GM19238 (cell line): ENCODE data around the gene ANK2.
A peak's percentile ranks its signal among the peaks of the same experiment; 100 is the strongest.

Source experiments
- DNase-seq: peaks from one replicate; pipeline ENCODE4 v3.0.0; 2011; ENCODE audit warnings: low spot score; ENCODE audit not compliant: insufficient read length

Gene ANK2

GRCh38 chr4:113330200-113330599, 280.7 kb downstream of the ANK2 start:
- no peak for DNase-seq

DNA sequence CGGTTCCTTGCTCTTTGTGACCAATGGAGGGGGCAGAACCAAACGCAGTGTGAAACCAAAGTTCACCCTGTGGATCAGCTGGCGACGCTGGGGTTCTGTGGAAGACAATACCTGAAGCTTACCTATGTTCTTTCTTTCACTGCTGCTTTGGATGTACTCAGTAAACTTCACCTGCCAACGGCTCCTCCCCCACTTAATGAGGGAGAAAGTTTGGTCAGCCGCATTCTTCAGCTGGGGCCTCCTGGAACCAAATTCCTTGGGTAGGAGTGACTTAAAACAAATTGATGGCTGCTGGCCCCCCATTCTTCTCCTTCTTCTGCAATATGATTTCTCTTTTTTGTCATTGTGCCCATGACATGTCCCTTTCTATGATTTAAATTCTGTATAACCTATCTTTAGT, 282.4 kb downstream of the ANK2 start:
- DNase-seq = no peak

DNA sequence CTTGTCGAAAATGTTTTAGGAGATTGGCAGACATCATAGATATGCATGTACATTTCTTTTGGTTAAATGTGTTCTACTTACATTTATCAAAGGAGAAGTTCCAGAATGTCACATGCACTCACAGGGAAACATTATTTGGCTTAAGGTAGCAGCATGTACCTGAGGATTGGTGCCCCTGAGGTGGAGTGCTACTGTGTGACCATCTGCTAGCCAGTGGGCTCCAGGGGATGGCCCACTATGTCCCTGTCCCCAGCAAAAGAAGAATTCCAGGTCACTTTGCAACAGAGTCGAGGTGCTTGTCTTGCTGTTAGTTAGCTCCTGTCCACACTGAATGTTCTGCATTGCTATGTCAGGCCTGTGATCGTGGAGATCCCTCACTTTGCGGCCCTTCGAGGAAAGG, 283.2 kb downstream of the ANK2 start:
- DNase-seq = no peak

DNA sequence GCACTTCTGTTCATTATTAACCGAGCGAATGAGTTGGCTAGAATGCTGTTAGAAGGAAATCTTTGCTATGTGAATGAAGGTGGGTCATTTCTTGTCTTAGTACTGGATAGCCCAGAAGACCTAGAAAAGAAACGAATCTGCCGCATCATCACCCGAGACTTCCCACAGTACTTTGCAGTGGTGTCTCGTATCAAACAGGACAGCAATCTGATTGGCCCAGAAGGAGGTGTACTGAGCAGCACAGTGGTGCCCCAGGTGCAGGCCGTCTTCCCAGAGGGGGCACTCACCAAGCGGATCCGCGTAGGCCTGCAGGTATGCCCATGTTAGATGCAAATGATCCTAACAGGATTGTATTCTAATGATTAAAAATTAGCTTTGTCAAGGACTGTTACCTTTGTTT, 286.3 kb downstream of the ANK2 start:
- no peak for DNase-seq

DNA sequence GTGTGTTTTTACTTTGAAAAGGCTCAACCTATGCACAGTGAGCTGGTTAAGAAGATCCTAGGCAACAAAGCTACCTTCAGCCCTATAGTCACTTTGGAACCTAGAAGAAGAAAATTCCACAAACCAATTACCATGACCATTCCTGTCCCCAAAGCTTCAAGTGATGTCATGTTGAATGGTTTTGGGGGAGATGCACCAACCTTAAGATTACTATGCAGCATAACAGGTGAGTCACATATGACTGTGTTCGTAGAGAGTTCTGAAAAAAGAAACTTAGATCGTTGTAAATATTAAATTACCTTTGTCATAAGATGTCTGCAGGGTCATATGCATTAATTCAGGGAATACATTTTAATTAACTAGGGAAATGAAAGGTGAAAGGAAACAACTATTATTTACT, 287.1 kb downstream of the ANK2 start:
- no peak for DNase-seq

- DNase-seq = no peak
Measured at GRCh38 chr4:113339430-113339813, 290.0 kb downstream of the ANK2 start.

DNA sequence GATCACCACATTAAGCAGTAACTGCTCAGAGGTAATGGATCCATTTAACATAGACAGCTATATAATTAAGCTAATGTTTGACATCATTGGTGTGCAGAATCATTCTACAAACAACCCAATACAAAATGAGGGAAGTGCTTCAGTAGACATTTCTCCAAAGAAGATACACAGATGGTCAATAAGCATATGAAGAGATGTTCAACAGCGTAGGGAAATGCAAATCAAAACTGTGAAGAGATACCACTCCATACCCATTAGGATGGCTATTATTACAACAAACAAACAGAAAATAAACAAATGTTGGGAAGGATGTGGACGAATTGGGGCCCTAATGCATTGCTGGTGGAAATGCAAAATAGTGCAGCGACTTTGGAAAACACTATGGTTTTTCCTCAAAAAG, 294.6 kb downstream of the ANK2 start:
- no peak for DNase-seq

DNA sequence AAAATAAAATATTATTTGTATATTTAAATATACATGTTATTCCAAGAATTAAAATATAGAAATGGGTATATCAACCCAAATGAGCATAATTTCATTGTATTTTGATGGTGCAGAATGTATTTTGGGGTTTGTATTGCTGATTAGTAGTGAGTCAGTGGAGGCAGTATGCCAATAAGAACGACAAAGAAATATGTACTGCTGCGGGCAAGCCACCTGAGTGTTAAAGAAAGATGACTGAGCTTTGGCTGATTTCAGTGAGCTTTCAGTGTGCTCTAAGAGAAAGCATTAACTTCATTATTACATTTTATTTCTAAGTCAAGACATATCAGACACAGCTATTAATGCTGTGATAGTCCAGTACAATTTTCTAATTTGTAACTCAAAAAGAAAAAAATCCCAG, 297.8 kb downstream of the ANK2 start:
- no peak for DNase-seq

- DNase-seq = no peak
Measured at GRCh38 chr4:113349430-113349829, 300.0 kb downstream of the ANK2 start.

DNA sequence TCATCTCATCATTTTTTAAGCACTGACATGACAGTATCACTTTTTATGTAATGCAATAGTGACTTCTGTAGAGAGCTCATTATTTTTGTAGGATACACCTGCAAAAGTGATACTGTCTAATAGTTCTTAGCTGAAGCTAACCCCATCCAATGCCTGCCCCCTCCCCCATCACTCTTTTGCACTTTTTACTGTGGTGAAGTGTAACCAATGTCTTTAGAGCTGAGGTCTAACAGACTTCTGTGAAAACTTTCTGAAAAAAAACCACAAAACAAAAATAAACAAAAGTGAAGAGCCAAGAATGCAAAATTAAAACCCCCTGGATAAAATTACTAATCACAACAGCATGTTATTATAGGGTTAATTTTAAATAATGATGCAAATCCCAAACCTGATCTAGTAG, 301.1 kb downstream of the ANK2 start:
- no peak for DNase-seq

DNA sequence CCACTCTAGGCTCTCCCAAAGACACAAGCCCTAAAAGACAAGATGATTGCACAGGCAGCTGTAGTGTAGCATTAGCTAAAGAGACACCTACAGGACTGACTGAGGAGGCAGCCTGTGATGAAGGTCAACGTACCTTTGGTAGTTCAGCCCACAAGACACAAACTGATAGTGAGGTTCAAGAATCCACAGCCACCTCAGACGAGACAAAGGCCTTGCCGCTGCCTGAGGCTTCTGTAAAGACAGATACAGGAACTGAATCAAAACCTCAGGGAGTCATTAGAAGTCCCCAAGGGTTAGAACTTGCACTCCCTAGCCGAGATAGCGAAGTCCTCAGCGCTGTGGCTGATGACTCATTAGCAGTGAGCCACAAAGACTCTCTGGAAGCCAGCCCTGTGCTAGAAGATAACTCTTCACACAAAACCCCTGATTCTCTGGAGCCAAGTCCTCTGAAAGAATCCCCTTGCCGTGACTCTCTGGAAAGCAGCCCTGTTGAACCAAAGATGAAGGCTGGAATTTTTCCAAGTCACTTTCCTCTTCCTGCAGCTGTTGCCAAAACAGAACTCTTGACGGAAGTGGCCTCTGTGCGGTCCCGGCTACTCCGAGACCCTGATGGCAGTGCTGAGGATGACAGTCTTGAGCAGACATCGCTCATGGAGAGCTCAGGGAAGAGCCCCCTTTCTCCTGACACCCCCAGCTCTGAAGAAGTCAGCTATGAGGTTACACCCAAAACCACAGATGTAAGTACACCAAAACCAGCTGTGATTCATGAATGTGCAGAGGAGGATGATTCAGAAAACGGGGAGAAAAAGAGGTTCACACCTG, 306.3 kb downstream of the ANK2 start:
- peak; percentile 40 for DNase-seq

GRCh38 chr4:113356453-113356852, 307.0 kb downstream of the ANK2 start:
- DNase-seq = no peak

GRCh38 chr4:113358784-113359183, 309.3 kb downstream of the ANK2 start:
- DNase-seq = no peak

DNA sequence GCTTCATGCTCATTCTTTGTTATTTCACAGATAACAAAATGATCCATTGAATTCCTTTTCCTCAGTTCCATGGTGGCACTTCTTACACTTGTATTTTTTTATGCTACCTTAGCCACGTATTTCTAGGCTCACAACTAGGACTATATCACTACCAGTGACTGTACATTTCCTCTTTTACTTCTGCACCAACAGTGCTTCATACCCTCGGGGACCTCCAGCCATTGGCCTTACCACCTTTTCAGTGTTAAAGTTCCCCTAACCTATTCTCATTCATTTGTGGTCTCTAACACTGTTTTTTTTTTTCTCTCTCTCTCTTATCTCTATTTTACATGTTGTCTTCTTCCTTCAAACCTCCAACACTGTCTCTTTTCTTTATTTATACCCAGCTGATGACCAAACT, 315.9 kb downstream of the ANK2 start:
- DNase-seq = no peak

GRCh38 chr4:113368056-113368455, 318.6 kb downstream of the ANK2 start:
- DNase-seq = no peak

DNA sequence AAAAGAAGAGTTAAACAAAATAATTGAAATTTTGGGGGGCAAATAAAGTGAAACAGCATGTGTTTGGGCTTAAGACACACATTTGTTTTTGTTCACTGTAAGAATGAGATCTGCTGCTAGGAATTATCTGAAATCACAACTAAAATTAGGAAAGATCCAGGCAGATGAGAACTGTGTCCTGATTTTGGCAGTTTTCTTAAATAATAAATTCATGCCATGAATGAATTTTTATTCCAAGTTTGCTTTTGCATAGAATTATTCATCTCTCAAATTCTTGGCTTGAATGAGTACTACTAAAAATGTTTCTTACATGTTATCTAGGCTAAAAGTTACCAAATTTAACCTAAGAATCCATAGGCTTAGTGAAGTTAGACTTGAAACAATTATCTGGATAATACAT, 321.7 kb downstream of the ANK2 start:
- no peak for DNase-seq

DNA sequence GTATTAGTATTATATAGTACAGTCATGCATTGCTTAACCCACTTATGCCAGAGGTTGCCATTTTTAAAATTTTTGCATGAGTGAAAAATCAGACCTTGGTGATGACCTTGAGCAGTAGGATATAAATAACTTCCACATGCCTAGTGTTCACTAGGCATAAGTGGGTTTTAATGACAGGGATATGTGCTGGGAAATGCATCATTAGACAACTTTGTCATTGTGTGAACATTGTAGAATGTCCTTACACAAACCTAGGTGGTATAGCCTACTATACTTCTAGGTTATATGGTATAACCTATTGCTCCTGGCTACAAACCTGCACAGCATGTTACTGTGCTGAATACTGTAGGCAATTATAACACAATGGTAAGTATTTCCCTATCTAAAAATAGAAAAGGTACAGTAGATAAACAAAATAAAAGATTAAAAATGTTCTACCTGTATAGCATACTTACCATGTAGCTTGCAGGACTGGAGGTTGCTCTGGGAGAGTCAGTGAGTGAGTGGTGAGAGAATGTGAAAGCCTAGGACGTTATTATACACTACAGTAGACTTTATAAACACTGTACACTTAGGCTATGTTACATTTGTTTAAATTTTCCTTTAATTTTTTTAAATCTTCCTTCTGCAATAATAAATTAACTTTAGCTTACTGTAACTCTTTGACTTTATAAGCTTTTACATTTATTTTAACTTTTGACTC, 326.7 kb downstream of the ANK2 start:
- DNase-seq = no peak

DNA sequence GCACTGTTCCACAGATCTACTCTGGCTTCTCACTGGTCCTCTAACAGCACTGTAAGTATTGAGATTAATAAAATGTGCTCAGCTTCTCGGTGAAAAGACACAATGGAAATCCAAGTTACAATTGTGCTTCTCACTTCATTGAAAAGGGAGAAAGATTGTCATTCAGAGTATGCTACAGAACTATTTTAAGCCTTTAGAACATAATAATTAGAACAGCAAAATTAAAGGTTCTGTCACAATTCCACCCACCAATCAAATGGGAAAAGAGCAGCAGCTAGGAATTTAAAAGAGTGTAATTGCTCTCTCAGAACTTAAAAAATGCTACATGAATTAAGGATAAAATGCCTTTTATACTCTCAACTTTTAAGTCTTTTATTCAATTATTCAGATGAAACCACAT, 329.4 kb downstream of the ANK2 start:
- DNase-seq = no peak

GRCh38 chr4:113382704-113383103, 333.3 kb downstream of the ANK2 start:
- DNase-seq = no peak

GRCh38 chr4:113383111-113383785, 333.8 kb downstream of the ANK2 start:
- no peak for DNase-seq

DNA sequence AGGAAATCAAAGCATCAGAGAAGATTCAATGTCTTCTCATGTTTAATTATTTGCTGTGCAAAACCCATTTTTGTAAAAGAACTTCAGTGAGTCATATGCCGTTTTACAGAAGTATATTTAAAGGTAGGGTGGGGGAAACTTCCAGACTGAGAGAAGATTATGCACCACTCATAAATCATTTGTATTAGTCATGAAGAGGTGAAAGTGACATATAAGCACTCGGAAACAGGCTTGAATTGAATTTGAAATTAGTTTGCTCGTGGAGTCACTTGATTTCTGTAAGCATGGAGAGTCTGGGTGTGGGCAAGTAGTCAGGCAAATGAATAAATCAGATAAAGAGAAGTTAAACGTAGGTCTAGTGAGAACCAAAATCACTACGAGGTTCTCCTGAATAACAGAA, 335.1 kb downstream of the ANK2 start:
- no peak for DNase-seq

- DNase-seq = no peak
Measured at GRCh38 chr4:113385281-113385899, 335.9 kb downstream of the ANK2 start.
